NT2/D1 (cell line): ENCODE measurements around the gene GRAMD4.

Experiments used
- YY1 ChIP-seq: IDR thresholded peaks from 2 replicates; pipeline ENCODE4 v1.6.1; 2011; ENCODE audit not compliant: insufficient read length, insufficient read depth
- ZNF274 ChIP-seq: IDR thresholded peaks from 2 replicates; pipeline ENCODE4 v1.6.1; 2011; ENCODE audit warnings: mild to moderate bottlenecking, low read depth, low read length

- TF ChIP-seq ZNF274 (no peak), YY1 (no peak)
Observed at GRCh38 chr22:46671824-46672432, 51.7 kb downstream of the GRAMD4 start.
